Subcutaneous adipose tissue (tissue), 4 donors: ENCODE measurements around the gene FLT3LG. TPM values are rescaled to one million over a fixed set of nuclear protein-coding genes. Genes with fewer than 3 reads are reported as not detected.

Source experiments
- total RNA-seq, 4 donors: library from RNA; depleted of rRNA; stranded (reverse); fragments of >200 nt; gene quantifications; one replicate each; pipeline ENCODE4 v1.1.0, GENCODE V29; 2016
- TF ChIP-seq, protein P1 (sequence below): fragments of 450-650 bp; IDR thresholded peaks from one replicate; pipeline ENCODE4 v1.5.1; 2016; ENCODE audit warnings: low read depth, mild to moderate bottlenecking, control low read depth, antibody characterized with exemption, moderate library complexity

FLT3LG gene
- total RNA-seq, 4 donors from 2014 or later: 3.2 to 11.5 (median 4.4) TPM

DNA sequence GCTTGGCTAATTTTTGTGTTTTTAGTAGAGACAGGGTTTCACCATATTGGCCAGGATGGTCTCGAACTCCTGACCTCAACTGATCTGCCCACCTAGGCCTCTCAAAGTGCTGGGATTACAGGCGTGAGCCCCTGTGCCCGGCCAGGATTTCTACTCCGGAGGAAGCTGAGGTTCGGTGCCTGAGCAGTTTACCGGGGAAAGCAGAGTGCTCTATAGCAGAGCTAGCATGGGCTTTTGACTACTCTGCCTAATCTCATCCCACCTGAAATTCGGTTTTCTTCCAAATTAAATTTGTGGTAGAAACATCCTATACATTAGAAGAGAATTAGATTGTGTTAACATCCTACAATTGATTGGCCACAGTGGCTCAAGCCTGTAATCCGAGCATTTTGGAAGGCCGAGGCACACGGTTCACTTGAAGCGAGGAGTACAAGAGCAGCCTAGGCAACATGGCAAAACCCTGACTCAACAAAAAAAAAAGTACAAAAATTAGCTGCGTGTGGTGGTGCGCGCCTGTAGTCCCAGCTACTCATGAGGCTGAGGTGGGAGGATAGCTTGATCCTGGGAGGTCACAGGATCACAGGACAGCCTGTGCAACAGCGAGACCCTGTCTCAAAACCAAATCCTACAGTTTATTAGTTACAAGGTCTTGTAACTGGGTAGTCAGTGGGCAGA is 15.0 kb downstream of the FLT3LG start:
- TF ChIP-seq, protein P1, sequence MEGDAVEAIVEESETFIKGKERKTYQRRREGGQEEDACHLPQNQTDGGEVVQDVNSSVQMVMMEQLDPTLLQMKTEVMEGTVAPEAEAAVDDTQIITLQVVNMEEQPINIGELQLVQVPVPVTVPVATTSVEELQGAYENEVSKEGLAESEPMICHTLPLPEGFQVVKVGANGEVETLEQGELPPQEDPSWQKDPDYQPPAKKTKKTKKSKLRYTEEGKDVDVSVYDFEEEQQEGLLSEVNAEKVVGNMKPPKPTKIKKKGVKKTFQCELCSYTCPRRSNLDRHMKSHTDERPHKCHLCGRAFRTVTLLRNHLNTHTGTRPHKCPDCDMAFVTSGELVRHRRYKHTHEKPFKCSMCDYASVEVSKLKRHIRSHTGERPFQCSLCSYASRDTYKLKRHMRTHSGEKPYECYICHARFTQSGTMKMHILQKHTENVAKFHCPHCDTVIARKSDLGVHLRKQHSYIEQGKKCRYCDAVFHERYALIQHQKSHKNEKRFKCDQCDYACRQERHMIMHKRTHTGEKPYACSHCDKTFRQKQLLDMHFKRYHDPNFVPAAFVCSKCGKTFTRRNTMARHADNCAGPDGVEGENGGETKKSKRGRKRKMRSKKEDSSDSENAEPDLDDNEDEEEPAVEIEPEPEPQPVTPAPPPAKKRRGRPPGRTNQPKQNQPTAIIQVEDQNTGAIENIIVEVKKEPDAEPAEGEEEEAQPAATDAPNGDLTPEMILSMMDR: no peak

DNA sequence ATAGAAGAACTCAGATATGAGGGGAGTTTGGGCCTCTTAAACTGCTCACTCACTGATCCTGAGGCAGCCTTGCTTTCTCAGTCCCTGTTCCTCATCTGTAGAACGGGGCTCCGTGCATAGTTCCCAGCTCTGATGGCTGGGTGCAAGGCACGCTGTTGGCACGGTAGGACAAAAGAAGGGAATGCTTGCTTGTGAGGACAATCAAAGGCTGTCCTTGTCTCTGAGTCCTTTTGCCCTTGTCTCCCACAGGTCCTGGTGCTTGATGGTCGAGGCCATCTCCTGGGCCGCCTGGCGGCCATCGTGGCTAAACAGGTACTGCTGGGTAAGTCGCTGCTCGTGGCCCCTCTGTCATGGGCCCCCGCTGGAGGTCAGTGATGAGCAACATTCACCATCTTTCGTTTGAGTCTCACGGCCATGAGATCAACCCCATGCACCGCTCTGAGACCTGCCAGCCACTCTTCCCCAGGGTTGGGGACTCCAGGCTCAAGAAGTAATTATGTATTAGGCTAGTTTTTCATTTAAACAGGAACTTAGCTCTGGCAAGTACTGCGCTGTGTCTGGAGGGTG is 15.7 kb downstream of the FLT3LG start:
- TF ChIP-seq, protein P1: no peak

DNA sequence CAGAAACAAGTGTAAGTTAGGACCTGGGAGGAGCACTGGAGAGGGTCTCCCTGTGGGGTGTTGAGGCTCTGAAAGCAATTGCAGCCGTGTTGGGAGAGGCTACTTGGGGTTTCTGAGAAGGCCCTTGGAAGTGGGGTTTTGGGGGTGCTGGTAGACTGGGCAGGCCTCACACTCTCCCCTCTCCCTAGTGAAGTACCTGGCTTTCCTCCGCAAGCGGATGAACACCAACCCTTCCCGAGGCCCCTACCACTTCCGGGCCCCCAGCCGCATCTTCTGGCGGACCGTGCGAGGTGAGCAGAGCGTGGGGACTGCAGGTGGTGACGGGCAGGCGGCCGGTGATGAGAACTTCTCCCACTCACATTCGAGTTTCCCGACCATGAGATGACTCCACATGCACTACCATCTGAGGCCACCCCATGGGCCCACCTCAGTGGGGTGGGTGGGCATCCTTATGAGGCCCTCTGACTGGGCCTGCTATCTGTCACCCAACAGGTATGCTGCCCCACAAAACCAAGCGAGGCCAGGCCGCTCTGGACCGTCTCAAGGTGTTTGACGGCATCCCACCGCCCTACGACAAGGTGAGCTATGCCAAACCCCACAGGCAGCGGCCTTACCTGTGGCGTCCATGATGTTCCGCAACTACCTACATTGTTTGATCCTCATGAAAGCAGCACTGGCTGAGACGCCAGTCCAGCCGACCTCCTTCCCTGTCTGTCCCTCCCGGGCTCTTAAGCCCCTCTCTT is 16.4 kb downstream of the FLT3LG start:
- TF ChIP-seq, protein P1: no peak

DNA sequence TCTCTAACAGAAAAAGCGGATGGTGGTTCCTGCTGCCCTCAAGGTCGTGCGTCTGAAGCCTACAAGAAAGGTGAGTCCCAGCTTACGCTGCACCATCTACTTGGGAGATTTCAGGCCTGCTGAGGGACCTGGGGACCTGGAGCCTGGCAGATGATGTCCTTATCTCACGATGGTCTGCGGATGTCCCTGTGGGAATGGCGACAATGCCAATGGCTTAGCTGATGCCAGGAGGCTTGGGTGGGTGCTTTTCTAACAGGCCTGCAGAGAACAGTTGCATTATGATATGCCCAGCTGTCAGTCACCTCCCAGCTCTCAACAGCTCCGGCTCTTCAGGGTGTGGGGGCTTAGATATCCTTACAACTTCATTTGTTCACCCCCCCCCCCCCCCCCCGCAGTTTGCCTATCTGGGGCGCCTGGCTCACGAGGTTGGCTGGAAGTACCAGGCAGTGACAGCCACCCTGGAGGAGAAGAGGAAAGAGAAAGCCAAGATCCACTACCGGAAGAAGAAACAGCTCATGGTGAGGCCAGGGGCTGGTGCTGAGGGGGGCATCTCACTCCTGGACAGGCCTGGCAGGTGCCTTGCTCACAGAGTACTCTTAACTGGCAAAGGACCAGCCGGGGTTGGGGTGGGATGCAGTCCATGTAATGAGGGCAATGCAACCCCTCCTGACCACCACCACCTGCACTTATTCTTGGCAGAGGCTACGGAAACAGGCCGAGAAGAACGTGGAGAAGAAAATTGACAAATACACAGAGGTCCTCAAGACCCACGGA is 17.2 kb downstream of the FLT3LG start:
- TF ChIP-seq, protein P1: no peak

DNA sequence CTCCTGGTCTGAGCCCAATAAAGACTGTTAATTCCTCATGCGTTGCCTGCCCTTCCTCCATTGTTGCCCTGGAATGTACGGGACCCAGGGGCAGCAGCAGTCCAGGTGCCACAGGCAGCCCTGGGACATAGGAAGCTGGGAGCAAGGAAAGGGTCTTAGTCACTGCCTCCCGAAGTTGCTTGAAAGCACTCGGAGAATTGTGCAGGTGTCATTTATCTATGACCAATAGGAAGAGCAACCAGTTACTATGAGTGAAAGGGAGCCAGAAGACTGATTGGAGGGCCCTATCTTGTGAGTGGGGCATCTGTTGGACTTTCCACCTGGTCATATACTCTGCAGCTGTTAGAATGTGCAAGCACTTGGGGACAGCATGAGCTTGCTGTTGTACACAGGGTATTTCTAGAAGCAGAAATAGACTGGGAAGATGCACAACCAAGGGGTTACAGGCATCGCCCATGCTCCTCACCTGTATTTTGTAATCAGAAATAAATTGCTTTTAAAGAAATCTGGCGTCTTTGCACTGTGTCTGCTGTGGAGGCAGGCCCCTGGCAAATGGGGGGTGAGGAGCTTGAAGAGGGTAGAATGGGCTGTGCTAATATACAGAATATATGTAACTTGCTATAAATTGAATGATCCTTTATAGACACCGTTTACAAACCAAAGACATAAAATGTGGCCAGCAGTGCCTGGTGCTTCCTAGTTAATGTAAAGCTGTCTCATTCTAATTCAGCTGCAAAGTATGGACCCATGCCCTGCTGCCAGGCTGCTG is 18.0 kb downstream of the FLT3LG start:
- TF ChIP-seq, protein P1: no peak

DNA sequence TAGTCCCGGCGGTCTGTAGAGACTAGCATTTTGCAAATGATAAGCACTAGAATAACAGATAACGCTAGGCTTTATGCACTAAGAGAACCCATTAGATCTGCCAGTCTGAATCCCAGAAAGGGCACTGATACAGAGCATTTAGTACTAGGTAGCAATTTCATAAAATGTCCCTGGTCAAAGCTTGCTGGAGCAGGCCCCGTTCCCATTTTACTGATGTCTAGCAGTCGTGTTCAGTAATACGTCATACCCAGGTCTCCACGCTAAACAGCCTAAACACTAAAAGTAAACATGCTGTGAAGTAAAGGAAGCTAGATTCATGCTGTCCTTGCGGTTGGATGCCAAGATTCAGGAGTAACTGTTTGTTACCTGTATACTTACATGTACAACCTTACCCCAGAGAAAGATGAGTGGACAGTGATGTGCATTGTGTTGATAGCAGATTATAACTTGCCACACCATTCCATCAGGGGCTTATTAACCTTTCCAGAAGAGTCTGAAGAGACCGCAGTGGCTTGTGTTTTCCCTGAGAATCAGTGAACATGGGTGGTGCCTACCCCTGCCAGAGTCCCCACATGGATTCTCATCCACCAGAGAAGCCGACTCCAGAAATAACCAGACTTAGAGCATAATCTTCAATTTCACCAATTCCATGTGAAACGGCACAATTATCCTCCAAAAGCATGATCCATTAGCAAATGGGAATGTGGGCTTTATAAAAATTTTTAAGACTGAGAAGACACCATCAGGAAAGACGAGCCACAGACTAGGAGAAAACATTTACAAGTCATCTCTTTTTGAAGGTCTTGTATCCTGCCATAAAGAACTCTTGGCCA is 18.8 kb downstream of the FLT3LG start:
- TF ChIP-seq, protein P1: no peak
